Measurements from ENCODE around the gene SCN8A.
"Not testable (repeated sequence)": the region's sequence is repeated elsewhere in the genome, so short reads cannot be mapped to it uniquely, and the experiment has no call there.

Gene SCN8A

GRCh38 chr12:51818566-51819300 lies 227.7 kb downstream of the SCN8A start:
- no peak for DNase-seq

GRCh38 chr12:51819736-51820525 lies 228.9 kb downstream of the SCN8A start:
- no peak for DNase-seq

- peak; percentile 83 for DNase-seq
Measured at GRCh38 chr12:51820526-51821439, 229.8 kb downstream of the SCN8A start.

DNA sequence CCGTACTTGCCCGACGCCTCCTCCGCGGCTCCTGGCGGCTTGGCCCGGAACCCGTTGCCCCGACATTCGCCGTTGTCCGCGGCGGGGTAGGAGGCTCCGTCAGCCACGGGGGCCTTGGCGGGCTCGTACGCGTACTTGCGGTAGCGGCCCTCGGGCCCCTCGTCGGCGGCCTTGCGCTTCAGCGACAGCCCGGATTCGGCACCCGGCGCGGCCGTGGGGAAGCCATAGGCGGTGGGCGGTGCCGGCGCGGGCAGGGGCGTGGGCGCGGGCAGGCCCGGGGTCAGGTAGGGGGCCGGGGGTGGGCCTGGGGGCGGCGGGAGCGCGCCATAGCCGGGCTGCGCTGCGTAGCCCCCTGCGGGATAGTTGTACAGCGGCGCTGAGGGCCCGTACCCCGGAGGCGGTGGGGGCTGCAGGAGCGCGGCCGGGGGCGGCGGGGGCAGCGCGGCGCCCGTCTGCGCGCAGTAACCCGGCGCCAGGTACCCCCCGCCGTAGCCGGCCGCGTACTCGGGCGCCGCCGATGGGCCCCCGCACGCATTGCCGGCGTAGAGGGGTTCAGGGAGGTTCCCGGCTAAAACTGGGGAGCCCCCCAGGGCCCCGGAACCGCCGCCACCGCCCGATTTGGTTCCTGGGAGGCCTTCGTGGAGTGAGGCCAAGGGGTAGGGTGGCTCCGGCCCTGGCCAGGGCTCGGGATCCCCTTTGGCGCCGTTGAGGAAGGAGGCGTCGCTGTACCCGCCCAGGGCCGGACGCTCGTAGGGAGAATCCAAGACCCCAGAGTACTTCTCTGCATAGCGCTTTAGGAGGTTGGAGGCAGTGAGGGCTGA lies 230.6 kb downstream of the SCN8A start:
- no peak for DNase-seq

DNA sequence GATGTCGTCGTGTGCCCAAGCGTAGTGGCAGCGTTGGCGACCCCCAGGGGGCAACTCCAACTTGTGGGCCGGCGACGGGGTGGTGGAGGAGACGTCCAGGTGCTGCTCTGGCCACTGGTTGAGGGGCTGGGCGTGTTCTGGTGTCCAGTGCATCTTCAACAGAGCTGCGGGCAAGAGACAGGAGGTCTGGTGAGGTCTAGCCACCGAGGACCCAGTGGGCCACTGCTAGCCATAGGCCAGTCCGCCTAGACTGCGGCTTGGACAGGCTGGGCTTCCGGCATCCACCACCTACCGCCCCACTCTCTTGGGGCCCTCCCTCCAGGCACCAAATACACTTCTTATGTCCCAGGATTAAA lies 231.2 kb downstream of the SCN8A start:
- no peak for DNase-seq

GRCh38 chr12:51822956-51823355 lies 231.9 kb downstream of the SCN8A start:
- no peak for DNase-seq

GRCh38 chr12:51823875-51824565 lies 233.0 kb downstream of the SCN8A start:
- no peak for DNase-seq

- DNase-seq, result no peak
Measured at GRCh38 chr12:51825216-51825615, 234.2 kb downstream of the SCN8A start.

- no peak for DNase-seq
Measured at GRCh38 chr12:51826881-51827280, 235.8 kb downstream of the SCN8A start.

DNA sequence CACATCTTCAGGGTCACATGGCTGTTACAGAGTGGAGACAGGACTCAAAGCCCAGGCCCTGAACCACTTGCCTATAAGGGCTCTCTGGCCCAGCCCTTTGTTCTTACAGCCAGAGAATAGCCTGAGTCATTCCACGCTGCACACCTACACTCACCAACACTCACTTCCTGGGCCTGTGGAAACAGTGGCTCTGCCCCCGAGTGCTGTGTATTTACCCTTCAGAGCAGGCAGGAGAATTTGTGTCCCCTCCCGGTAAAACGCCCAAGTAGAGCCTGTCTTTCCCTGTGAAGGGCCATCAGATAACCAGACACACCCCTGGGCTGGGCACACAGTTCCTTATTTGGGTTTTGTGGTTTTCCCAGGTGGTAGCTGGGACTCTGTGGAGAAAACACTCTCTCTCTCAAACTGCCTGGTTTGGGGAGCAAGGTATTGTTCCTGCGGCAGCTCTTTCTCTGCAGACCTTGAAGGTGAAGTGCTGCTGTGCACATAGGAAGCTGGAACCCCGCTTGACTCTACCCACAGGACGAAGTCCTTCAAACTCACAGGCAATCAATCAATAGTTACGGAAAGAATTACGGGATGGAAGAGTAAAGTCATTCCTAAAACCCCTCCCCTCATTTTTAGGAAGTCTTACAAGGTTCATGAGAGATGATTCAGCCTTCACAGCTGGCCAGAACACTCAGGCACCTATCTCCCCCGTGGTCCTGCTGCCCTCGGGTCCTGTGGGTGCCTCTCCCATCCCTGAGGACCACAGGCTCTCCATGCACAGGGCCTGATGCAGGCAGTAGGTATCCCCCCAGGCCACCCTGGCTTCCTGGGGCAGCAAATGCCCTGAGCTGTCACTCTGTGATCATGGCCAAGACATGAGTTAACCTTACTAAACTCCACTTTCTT lies 237.1 kb downstream of the SCN8A start:
- DNase-seq, result peak; percentile 70

DNA sequence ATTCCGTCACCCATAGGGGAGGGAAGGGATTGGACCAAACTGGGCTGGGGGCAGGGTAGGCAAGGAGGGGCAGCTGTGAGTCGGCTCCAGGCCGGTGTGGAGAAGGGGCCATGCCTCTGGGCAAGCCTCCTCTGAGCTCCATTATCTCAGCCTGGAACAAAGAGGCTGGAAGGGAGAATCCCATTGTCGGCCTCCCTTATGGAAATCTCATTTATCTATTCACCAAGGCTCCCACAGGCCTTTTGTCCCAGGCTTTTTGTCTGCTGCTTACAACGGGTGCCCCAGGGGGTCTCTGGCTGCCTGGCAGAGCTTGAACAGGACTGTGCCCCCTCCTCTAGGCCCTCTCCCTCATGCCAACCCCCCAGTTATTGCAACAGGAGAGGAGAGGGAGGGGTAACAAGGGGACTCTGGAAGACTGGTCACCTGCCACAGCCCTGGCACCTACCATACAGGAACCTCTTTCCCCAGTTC lies 238.0 kb downstream of the SCN8A start:
- no peak for DNase-seq

DNA sequence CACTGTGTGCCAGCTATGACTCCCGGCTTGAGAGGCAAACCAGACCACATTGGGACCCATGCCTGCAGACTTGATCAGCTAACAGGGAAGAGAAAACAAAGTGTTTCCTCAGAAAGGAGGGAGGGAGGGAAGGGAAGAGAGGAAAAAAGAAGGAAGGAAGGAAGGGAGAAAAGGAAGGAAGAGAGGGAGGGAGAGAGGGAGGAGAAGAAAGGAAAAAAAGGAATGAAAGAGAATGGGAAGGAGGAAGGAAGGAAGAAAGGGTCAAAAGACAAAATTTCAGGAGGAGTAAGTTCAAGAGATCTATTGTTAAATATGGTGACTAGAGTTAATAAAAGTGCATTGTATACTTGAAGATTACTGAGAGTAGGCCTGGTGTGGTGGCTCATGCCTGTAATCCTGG lies 238.6 kb downstream of the SCN8A start:
- no peak for DNase-seq

DNA sequence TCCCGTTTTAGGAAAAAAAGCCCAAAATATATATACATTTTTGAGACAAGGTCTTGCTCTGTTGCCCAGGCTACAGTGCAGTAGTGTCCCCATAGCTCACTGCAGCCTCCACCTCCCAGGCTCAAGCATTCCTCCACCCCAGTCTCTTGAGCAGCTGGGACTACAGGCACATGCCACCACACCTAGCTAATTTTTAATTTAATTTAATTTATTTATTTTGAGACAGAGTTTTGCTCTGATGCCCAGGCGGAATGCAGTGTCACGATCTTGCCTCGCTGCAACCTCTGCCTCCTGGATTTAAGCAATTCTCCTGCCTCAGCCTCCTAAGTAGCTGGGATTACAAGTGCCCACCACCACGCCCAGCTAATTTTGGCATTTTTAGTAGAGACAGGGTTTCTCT lies 240.8 kb downstream of the SCN8A start:
- not testable (repeated sequence) for DNase-seq

DNA sequence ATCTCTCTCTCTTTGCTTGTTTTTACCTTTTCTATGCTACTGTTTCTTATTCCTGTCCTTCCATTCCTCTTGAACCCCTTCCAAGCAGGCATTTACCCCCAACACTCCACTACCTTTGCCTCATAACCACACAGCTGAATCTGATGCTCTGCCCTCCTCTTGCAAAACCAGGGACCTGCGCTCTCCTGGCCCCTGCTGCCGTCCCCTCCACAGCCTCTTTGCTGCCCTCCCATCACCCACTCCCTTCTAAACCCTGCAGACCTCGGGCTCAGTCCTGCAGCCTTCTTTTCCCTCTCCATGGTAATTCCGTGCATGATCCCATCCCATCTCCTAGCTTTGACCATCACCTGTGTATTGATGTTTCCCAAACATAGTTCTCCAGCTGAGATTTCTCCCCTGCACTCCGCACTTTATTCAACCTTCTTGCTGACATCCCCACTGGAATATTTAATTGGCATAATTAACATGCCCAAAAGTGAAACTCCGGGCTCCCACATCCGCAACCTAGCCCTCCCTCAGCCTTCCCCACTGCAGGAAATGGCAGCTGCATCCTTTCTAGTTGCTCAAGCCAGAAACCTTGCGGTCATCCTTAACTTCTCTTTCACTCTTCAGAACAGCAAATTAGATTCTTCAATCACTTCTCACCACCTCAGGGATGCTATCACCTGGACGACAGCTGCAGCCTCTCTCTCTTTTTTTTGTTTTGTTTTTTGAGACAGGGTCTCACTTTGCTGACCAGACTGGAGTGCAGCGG lies 241.5 kb downstream of the SCN8A start:
- no peak for DNase-seq

GRCh38 chr12:51833448-51834227 lies 242.6 kb downstream of the SCN8A start:
- DNase-seq, result no peak

DNA sequence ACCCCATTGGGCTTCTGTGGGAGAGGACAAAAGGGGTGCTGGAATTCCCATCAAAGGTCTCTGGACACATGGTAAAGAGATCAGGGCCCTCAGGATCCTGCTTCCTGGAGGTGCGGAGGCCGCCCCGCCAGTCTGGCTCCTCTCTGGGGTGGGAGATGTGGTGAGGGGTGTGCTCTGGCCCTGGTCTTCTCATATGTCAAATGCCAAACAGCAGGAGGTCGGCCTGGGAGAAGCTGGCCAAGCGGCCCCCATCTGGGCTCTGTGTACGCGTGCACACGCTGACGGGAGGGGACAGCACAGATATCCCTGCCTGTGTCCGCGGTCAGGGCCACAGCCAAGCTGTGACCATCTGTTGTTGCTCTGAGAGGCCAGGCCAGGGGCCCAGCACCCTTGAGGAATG lies 243.4 kb downstream of the SCN8A start:
- no peak for DNase-seq

DNA sequence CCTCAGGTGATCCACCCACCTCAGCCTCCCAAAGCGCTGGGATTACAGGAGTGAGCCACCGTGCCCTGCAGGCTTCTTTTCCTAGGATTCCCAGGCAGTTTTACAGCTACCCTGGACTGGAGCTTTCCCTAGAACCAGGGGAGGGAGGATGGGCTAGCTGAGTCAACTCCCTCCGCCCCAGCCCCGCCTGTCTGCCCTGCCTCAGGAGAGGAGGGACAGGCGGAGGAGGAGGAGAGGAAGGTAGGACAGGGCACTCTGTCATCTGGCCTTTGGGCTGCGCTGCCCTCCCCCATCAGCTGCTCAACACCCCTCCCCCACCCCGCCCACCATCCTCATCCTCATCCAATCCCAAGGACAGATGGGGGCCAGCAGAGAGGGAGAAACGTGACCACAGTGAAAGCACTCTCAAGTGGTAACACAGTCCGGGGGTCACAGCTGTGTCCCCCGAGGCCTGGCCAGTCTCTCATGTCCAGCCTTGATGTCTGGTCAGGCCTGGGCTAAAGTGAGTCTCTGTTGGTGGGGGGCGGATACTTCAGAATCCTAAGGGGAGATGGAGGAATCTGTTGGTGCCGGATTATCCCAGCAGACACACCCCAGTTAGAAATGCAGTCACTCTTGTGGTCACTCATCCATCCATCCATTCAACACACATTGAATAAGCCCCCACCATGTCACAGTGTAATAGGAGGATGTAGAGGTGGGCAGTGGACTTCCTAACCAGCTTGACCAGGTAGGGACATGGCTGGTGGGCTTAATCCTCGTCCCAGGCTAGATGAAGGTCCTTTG lies 245.2 kb downstream of the SCN8A start:
- no peak for DNase-seq

DNA sequence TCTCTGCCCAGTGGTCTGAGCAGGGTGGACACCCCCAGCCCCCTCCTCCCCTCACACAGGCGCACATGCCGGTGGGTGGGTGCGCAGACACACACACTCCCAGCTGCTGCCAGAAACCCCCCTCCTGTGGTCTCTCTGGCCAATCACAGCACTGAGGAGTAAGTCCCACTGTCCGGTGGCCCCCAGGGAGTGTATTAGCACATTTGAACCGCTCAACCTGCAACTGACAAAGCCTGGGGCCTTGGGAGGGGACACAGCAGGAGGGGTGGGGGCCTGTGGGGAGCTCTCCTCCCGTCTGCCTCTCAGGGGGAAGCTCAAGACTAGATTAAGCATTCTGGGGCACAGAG lies 245.8 kb downstream of the SCN8A start:
- no peak for DNase-seq

Measured in activated naive CD4-positive, alpha-beta T cell treated with Interleukin-2 at 50 U/mL for 16 hours (primary cell).